Fibroblast of lung (primary cell): ENCODE data around the gene HIVEP3. TPM values are rescaled to one million over a fixed set of nuclear protein-coding genes. Genes with fewer than 3 reads are reported as not detected.
A peak's percentile ranks its signal among the peaks of the same experiment; 100 is the strongest.

ENCODE experiments used
- DNase-seq, 2 donors: peaks; one replicate each; pipeline versions ENCODE4 v3.0.0 to v3.0.0-alpha.2; 2010; ENCODE audit warnings: low read depth in 2 of 2
- H2AFZ ChIP-seq: 2 replicates; pipeline ENCODE4 v1.5.1; 2012; ENCODE audit warnings: low read length, control low read depth, inconsistent platforms
- H3K27ac ChIP-seq: 2 replicates; pipeline ENCODE4 v1.5.1; 2011; ENCODE audit warnings: low read length, control low read depth; ENCODE audit not compliant: insufficient read depth
- H3K27me3 ChIP-seq: 2 replicates; pipeline ENCODE4 v1.5.1; 2011; ENCODE audit warnings: mild to moderate bottlenecking, low read length; ENCODE audit not compliant: control insufficient read depth, insufficient read depth
- H3K36me3 ChIP-seq: 2 replicates; pipeline ENCODE4 v1.5.1; 2011; ENCODE audit warnings: low read length; ENCODE audit not compliant: control insufficient read depth, insufficient read depth
- H3K4me1 ChIP-seq: 2 replicates; pipeline ENCODE4 v1.5.1; 2011; ENCODE audit warnings: low read length; ENCODE audit not compliant: control insufficient read depth, insufficient read depth; ENCODE audit errors: extremely low read depth
- H3K4me2 ChIP-seq: 2 replicates; pipeline ENCODE4 v1.5.1; 2011; ENCODE audit warnings: low read length, control low read depth; ENCODE audit not compliant: insufficient read depth; ENCODE audit errors: extremely low read depth
- H3K4me3 ChIP-seq, 4 experiments: fragments of 200-600 bp in 1 of 4; sonication (generic) in 1 of 4; replicated peaks in 1 of 4; 2 replicates each; pipeline ENCODE4 v1.5.1; 2011 to 2016; ENCODE audit warnings: low read length in 4 of 4, low read depth in 3 of 4, mild to moderate bottlenecking in 3 of 4, control low read depth in 2 of 4, inconsistent platforms in 1 of 4, mixed read lengths in 1 of 4; ENCODE audit not compliant: insufficient read depth in 1 of 4; ENCODE audit errors: control extremely low read depth in 1 of 4
- H3K79me2 ChIP-seq: 2 replicates; pipeline ENCODE4 v1.5.1; 2012; ENCODE audit warnings: mild to moderate bottlenecking, low read length, inconsistent platforms; ENCODE audit not compliant: control insufficient read depth, insufficient read depth
- H3K9ac ChIP-seq: 2 replicates; pipeline ENCODE4 v1.5.1; 2011; ENCODE audit warnings: mild to moderate bottlenecking, low read length, control low read depth; ENCODE audit not compliant: insufficient read depth
- H3K9me3 ChIP-seq: 2 replicates; pipeline ENCODE4 v1.5.1; 2012; ENCODE audit warnings: low read depth, low read length; ENCODE audit not compliant: control insufficient read depth, insufficient read depth
- H4K20me1 ChIP-seq: 2 replicates; pipeline ENCODE4 v1.5.1; 2011; ENCODE audit warnings: low read length; ENCODE audit not compliant: control insufficient read depth, insufficient read depth; ENCODE audit errors: extremely low read depth
- CTCF ChIP-seq, 2 donors: IDR thresholded peaks in 1 of 2; conservative IDR thresholded peaks in 1 of 2; 1 replicate in 1 of 2; 2 replicates in 1 of 2; pipeline ENCODE4 v1.5.1; 2011 to 2012; ENCODE audit warnings: low read length in 2 of 2, control low read depth in 1 of 2, inconsistent platforms in 1 of 2, low read depth in 1 of 2, mild to moderate bottlenecking in 1 of 2
- EZH2 ChIP-seq: IDR thresholded peaks from 2 replicates; pipeline ENCODE4 v1.5.1; 2012; ENCODE audit warnings: low read length, control low read depth, mild to moderate bottlenecking; ENCODE audit errors: missing control alignments
- polyA plus RNA-seq, 2 donors: library from polyadenylated mRNA; depleted of rRNA in 1 of 2; stranded (reverse) in 1 of 2; unstranded in 1 of 2; fragments of >200 nt; gene quantifications; 2 replicates each; pipeline ENCODE4 v1.2.1, GENCODE V29; 2011 to 2012; ENCODE audit warnings: missing spikeins in 1 of 2
- total RNA-seq: library from RNA; depleted of rRNA; stranded (reverse); fragments of >200 nt; gene quantifications from 2 replicates; pipeline ENCODE4 v1.2.1, GENCODE V29; 2014

HIVEP3 gene
- total and polyA plus RNA-seq, 2 donors (not counting 1 experiment from before 2014, with no cell fraction given), result 0.83 to 3.2 TPM

DNA sequence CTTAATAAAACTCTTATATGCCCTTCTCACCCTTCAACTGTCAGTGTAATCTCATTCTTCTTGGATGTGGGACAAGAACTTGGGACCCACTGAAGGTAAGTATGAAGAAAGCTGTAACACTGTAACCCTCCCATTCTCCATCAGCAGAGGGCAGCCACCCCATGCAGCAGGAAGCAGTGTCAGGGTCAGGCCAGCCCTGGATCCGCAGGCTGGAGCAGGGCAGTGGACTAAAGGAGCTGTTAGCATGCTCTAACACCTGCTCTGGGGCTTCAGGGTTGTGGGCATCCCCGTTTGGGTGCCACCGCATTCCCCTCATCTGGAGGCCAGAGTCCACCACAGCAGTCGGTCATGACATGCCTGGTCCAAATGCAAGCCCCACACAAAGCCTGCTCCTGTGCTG lies 156.5 kb downstream of the HIVEP3 start:
- Histone ChIP-seq H4K20me1 (no peaks in the 10 kb centered on the region), H2AFZ (no peak overlapping the region), H3K4me1 (peaks cover 2% of the 10 kb centered on the region), H3K4me2 (no peak overlapping the region), H3K9ac (no peak overlapping the region), H3K27me3 (no peaks in the 10 kb centered on the region), H3K27ac (no peak overlapping the region), H3K9me3 (no peaks in the 10 kb centered on the region), H3K4me3 (no peak overlapping the region), H3K36me3 (no peaks in the 10 kb centered on the region), H3K79me2 (no peaks in the 10 kb centered on the region)
- no peak for DNase-seq
- TF ChIP-seq CTCF (conservative IDR thresholded peaks at IDR 0.05 in 1 of 2, IDR thresholded peaks at IDR 0.05 in 1 of 2; ENCODE audit: low read depth in 1 of 2, low read length in 2 of 2) (no peak), EZH2 (no peak)

GRCh38 chr1:41758904-41759548 lies 159.7 kb downstream of the HIVEP3 start:
- peaks cover 2% of the 10 kb centered on the region for H3K4me1 ChIP-seq
- H3K27ac ChIP-seq, result no peak overlapping the region
- peak; percentile 89 to 94 for DNase-seq
- H4K20me1 ChIP-seq, result no peaks in the 10 kb centered on the region
- no peak overlapping the region for H3K9ac ChIP-seq
- H3K36me3 ChIP-seq, result no peaks in the 10 kb centered on the region
- no peak overlapping the region for H3K4me2 ChIP-seq
- TF ChIP-seq EZH2, result no peak
- no peak for TF ChIP-seq CTCF (conservative IDR thresholded peaks at IDR 0.05 in 1 of 2, IDR thresholded peaks at IDR 0.05 in 1 of 2; ENCODE audit: low read depth in 1 of 2, low read length in 2 of 2)
- no peak overlapping the region for H3K4me3 ChIP-seq
- H3K27me3 ChIP-seq, result no peaks in the 10 kb centered on the region
- no peaks in the 10 kb centered on the region for H3K9me3 ChIP-seq
- H2AFZ ChIP-seq, result no peak overlapping the region
- H3K79me2 ChIP-seq, result no peaks in the 10 kb centered on the region

DNA sequence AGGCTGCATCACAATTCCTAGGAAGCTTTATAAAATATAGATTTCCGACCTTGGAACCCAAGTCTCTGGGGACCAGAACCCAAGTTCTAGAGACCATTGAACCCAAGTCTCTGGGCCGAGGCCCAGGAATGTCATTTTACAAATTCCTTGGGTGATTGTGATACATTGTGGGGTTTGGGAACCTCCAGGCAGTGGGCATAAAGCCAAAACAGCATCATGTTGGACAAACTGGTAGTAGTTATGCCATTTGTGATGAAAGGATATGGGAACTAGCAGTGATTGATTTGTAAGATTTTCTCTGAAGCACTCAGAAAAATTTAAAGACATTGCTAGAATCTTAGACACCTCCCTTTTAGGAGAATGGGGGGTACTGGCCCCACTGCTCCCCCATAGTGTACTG lies 160.2 kb downstream of the HIVEP3 start:
- Histone ChIP-seq H3K9me3 (no peaks in the 10 kb centered on the region), H4K20me1 (no peaks in the 10 kb centered on the region), H3K4me1 (peaks cover 2% of the 10 kb centered on the region), H3K9ac (no peak overlapping the region), H3K79me2 (no peaks in the 10 kb centered on the region), H2AFZ (no peak overlapping the region), H3K4me2 (no peak overlapping the region), H3K27ac (peak overlapping the region; percentile 24), H3K4me3 (no peak overlapping the region), H3K36me3 (no peaks in the 10 kb centered on the region), H3K27me3 (no peaks in the 10 kb centered on the region)
- DNase-seq, result peak; percentile 66 to 68
- TF ChIP-seq CTCF (conservative IDR thresholded peaks at IDR 0.05 in 1 of 2, IDR thresholded peaks at IDR 0.05 in 1 of 2; ENCODE audit: low read depth in 1 of 2, low read length in 2 of 2) (no peak), EZH2 (no peak)
